Glutamatergic neuron (in vitro differentiated cells): ENCODE data around the gene NTM. TPM values are rescaled to one million over a fixed set of nuclear protein-coding genes. Genes with fewer than 3 reads are reported as not detected.

Experiments used
- DNase-seq: peaks from one replicate; pipeline ENCODE4 v3.0.0; 2022
- H3K27ac Mint-ChIP-seq: one replicate; pipeline ENCODE4 v1.8.0; 2020; ENCODE audit warnings: mild to moderate bottlenecking, mixed read lengths, inconsistent platforms; ENCODE audit not compliant: unreplicated experiment
- H3K27me3 Mint-ChIP-seq: one replicate; pipeline ENCODE4 v1.8.0; 2020; ENCODE audit warnings: mild to moderate bottlenecking, moderate library complexity, mixed read lengths, inconsistent platforms; ENCODE audit not compliant: unreplicated experiment
- H3K36me3 Mint-ChIP-seq: one replicate; pipeline ENCODE4 v1.8.0; 2020; ENCODE audit warnings: mild to moderate bottlenecking, mixed read lengths, inconsistent platforms; ENCODE audit not compliant: unreplicated experiment
- H3K4me1 Mint-ChIP-seq: one replicate; pipeline ENCODE4 v1.8.0; 2020; ENCODE audit warnings: mild to moderate bottlenecking, low read depth, mixed read lengths, inconsistent platforms; ENCODE audit not compliant: unreplicated experiment
- H3K4me3 Mint-ChIP-seq: one replicate; pipeline ENCODE4 v1.8.0; 2020; ENCODE audit warnings: mild to moderate bottlenecking, mixed read lengths, inconsistent platforms; ENCODE audit not compliant: unreplicated experiment
- H3K9me3 Mint-ChIP-seq: one replicate; pipeline ENCODE4 v1.8.0; 2020; ENCODE audit warnings: mild to moderate bottlenecking, moderate library complexity, mixed read lengths, inconsistent platforms; ENCODE audit not compliant: unreplicated experiment
- total RNA-seq: library from RNA; stranded (reverse); fragmentation: NEBNext Ultra II Directional; extraction: Animal tissue kit (Norgen Biotek cat#: 25700); gene quantifications from one replicate; pipeline ENCODE4 v1.2.1, GENCODE V29; 2021; ENCODE audit not compliant: unreplicated experiment
- TF ChIP-seq, protein P1 (sequence below): fragments of 200-600 bp; sonication (generic); IDR thresholded peaks from one replicate; pipeline ENCODE4 v1.5.0; 2021; ENCODE audit not compliant: partially characterized antibody, unreplicated experiment

Gene NTM
- total RNA-seq, 1 donor from 2014 or later: 1.2 TPM

DNA sequence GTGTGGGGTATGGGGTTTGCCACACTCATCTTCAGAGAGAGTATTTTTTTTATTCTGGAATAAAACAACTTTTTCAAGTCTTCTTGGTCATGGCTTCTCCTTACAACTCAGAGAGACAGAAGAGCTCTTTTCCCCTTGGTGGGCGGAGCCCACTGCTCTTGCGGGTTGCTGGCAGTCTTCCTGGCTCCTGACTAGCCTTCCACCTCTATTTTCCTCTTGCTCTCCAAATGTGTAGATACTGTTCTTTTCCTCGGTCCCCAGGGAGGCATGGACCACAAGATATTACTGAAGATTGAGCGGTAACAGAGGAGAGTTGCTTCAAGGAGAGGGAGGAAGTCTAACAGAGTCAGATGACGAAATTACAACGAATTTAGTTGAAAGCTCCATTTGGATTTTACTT is 210.6 kb downstream of the NTM start:
- no peaks in the 10 kb centered on the region for H3K36me3 Mint-ChIP-seq
- H3K9me3 Mint-ChIP-seq: peaks cover 5% of the 10 kb centered on the region
- TF ChIP-seq, protein P1, sequence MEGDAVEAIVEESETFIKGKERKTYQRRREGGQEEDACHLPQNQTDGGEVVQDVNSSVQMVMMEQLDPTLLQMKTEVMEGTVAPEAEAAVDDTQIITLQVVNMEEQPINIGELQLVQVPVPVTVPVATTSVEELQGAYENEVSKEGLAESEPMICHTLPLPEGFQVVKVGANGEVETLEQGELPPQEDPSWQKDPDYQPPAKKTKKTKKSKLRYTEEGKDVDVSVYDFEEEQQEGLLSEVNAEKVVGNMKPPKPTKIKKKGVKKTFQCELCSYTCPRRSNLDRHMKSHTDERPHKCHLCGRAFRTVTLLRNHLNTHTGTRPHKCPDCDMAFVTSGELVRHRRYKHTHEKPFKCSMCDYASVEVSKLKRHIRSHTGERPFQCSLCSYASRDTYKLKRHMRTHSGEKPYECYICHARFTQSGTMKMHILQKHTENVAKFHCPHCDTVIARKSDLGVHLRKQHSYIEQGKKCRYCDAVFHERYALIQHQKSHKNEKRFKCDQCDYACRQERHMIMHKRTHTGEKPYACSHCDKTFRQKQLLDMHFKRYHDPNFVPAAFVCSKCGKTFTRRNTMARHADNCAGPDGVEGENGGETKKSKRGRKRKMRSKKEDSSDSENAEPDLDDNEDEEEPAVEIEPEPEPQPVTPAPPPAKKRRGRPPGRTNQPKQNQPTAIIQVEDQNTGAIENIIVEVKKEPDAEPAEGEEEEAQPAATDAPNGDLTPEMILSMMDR: no peak
- H3K4me3 Mint-ChIP-seq: no peak overlapping the region
- peaks cover 20% of the 10 kb centered on the region for H3K4me1 Mint-ChIP-seq
- H3K27ac Mint-ChIP-seq: no peak overlapping the region
- peaks cover 2% of the 10 kb centered on the region for H3K27me3 Mint-ChIP-seq
- DNase-seq: no peak

DNA sequence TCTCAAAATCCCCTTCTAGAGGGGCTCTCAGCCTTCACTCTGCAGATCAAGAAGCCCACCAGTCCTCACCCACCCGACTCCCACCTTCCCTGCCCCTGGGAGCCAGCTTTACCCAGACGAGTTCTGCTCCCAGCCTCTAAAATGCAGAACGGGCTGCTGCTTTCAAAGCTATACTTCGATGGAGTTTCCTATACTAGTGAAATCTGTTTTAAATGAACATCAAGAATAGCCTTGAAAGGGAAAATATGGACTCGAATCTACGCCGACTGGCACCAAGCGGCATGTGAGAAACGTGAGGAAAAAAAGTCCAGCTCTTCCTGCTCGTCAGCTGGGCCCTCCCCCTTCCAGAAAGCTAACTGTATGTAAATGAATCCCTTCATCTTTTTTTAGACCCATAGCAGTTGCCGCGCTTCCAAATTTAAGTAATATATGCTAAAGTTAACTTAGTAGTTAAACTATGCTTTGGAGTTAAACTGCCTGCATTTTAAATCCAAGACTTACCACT is 211.7 kb downstream of the NTM start:
- H3K4me3 Mint-ChIP-seq: no peak overlapping the region
- DNase-seq: no peak
- TF ChIP-seq, protein P1: no peak
- H3K36me3 Mint-ChIP-seq: no peaks in the 10 kb centered on the region
- H3K27ac Mint-ChIP-seq: no peak overlapping the region
- peaks cover 2% of the 10 kb centered on the region for H3K27me3 Mint-ChIP-seq
- H3K9me3 Mint-ChIP-seq: peaks cover 5% of the 10 kb centered on the region
- H3K4me1 Mint-ChIP-seq: peaks cover 20% of the 10 kb centered on the region

DNA sequence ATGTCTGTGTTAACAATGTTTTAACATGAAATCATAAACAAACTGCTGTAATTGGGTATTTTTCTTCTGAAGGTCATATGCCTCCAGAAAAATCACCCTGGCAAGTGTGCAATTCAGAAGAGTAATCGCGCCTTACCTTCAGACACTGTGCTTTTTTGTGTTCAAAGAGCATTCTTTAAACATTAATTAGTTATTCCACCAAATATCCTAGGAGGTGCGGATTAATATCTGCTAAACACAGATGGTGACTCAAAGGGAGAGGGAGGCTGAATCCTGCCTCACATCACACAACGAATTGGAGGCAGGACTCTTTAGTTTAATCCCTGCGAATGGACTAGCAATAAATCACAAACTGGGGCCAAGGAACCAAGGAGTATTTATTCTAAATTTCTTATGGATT is 213.0 kb downstream of the NTM start:
- H3K27me3 Mint-ChIP-seq: peaks cover 4% of the 10 kb centered on the region
- DNase-seq: no peak
- peaks cover 20% of the 10 kb centered on the region for H3K4me1 Mint-ChIP-seq
- H3K27ac Mint-ChIP-seq: no peak overlapping the region
- TF ChIP-seq, protein P1: no peak
- H3K36me3 Mint-ChIP-seq: no peaks in the 10 kb centered on the region
- no peak overlapping the region for H3K4me3 Mint-ChIP-seq
- peaks cover 5% of the 10 kb centered on the region for H3K9me3 Mint-ChIP-seq

DNA sequence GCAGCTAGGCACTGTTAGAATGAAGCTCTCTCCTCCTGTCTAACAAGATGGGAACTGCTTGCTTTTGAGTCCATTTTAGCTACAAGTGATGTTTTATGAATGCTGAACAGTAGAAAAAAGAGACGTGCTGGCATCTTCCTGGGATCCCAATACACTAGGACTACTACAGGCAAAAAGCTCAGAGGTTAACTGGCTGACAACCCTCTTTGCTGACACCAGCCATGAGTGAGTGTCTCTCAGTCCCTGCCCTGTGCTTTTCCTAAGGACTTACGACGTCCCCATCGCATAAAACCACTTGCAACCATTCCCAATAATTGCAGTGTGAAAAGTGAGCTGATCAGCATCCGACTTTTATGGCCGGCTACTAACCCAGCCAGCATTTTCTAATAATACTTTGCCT is 213.5 kb downstream of the NTM start:
- Mint-ChIP-seq H3K36me3 (no peaks in the 10 kb centered on the region), H3K4me3 (no peak overlapping the region), H3K27me3 (peaks cover 4% of the 10 kb centered on the region), H3K4me1 (peaks cover 19% of the 10 kb centered on the region), H3K27ac (no peak overlapping the region), H3K9me3 (peaks cover 5% of the 10 kb centered on the region)
- no peak for DNase-seq
- TF ChIP-seq, protein P1: no peak

DNA sequence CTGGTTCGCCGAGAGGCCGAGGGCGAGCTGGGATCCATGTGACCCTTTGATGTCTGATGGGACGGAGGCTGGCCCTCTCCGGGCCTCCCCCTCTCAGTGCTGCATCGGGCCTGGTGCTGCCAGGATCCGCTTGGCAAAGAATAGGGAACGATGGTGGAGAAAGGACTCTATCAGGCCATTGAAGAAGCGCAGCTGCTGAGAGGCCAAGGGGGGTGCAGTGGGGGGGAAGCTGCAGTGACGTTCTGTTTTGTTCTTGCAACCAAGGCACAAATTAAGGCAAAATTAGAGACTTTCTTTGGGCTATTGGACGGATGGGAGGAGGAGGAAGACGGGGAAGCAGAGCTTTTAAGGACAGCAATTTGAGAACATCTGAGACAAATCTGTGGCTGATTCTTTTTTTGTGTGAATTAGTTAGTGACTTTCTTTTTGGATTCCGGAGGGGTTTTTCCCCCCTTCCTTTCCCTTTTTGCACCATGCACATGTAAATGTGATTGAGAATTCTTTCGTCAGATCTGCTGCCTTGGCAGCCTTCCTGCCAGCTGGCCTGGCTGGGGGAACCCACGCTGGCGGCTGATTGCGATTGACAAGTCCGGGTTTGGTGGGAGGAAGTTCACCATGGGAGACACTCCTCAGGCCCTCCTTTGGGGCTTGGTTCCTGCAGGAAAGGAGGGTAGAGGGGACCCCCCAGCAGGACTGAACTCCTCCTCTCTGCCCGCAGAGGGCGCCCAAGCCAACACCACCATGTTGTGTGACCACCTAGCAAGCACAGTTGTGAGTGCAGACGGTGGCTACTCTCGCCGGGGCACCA is 214.6 kb downstream of the NTM start:
- no peaks in the 10 kb centered on the region for H3K36me3 Mint-ChIP-seq
- peaks cover 6% of the 10 kb centered on the region for H3K9me3 Mint-ChIP-seq
- TF ChIP-seq, protein P1: peak; percentile 54
- H3K27me3 Mint-ChIP-seq: peaks cover 4% of the 10 kb centered on the region
- DNase-seq: peak; percentile 32
- H3K4me1 Mint-ChIP-seq: peaks cover 20% of the 10 kb centered on the region
- H3K4me3 Mint-ChIP-seq: no peak overlapping the region
- H3K27ac Mint-ChIP-seq: no peak overlapping the region
